Activated CD8-positive, alpha-beta memory T cell treated with anti-CD3 and anti-CD28 coated beads for 1 hour (primary cell): ENCODE results near the gene THAP6.
"Not testable (repeated sequence)": the region's sequence is repeated elsewhere in the genome, so short reads cannot be mapped to it uniquely, and the experiment has no call there.

Experiments used
- DNase-seq, 2 donors: peaks; one replicate each; pipeline ENCODE4 v3.0.0-alpha.2; 2020; ENCODE audit warnings: low read depth in 1 of 2; ENCODE audit errors: extremely low read depth in 1 of 2

The THAP6 gene

DNA sequence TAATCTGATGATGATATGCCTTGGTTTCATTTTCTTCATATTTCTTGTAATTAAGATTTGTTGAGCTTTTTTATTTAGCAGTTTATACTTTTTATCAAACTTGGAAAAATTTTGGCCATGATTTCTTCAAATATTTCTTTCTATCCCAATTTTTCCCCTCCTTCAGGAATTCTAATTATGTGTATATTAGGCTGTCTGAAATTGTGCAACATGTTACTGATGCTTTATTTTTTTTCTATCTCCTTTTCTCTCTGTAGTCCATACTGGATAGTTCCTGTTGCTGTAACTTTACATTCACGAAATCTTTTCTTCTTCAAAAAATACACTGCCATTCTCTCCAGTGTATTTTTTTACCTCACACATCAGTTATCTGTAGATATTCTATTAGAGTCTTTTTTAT is 10.8 kb downstream of the THAP6 start:
- DNase-seq = no peak

DNA sequence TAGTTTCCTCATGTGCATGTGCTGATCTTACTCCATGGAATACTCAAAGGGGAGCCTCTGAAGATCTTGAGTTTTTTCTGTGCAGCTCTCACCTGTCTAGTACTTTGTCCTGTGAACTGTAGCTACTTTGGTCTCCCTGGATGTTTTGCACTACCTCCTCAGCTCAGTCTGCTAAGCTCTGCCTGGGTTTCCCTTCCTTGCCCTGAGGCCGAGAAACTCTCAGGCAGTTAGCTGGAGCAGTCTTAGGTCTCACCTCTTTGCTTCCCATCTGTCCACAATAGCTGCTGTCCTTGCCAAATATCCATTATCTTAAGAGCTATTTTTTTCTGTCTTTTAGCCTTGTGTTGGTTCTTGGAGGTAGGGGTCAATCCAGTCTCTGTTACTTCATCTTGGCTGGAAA is 11.6 kb downstream of the THAP6 start:
- DNase-seq = no peak

DNA sequence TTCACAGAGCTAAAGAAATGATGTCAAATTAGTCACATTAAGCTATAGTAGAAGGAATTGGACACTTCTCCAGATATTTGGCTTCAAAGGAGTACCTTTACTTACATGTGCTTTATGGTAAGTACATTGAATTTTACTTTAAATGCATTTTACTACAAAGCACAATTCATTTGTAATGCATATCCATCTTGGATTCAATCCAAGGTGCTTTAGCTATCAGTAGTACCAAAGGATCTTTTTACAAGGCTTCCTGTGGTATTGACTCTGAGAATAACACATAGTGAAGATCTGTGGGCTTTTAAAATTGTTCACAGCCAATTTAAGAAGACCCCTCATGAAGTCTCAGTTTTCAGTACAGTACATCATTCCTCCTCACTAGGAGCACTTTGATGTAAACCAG is 13.2 kb downstream of the THAP6 start:
- DNase-seq = no peak

DNA sequence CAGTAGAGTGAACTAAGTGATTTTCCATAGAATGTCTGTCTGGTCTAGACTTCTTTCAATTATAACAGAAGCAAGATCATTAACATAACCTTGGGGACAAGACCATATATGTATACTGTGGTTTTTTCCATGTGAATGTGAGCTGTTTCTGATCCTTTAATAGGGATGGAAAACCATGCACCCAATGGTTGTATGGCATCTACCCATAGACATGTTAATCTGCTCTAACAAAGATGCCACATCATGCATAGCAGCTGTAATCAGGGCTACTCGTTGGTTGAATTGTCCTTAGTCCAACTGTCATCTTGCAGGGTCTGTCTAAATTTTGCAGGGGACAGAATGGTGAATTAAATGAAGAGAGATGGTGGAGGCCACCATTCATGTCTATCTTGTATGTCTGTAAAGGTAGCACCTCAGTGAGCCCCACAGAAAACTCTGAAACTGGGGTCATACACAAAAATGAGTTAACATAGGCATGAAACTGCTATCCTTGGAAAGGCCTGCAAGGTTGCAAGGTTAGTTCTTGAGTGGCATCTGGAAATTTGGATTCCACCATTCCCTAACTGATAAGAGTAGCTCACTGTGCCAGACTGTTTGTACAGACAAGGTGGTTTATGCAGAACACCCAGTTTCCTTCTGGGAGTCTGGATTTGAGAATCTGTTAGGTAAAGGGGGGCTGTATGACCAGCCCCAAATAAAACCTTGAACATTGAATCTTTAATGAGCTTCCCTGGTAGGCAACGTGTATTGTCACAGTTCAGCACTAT is 16.5 kb downstream of the THAP6 start:
- no peak for DNase-seq

DNA sequence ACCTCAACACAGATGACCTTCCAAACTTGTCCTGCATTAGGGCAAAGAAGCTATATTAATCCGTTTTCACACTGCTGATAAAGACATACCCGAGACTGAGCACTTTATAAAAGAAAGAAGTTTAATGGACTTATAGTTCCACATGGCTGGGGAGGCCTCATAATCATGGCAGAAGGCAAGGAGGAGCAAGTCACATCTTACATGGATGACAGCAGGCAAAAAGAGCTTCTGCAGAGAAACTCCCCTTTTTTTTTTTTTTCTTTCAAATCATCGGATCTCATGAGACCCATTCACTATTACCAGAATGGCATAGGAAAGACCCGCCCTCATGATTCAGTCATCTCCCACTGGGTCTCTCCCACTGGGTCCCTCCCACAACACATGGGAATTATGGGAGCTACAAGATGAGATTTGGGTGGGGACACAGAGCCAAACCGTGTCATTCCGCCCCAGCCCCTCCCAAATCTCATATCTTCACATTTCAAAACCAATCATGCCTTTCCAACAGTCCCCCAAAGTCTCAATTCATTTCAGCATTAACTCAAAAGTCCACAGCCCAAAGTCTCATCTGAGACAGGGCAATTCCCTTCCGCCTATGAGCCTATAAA is 17.4 kb downstream of the THAP6 start:
- not testable (repeated sequence) for DNase-seq

DNA sequence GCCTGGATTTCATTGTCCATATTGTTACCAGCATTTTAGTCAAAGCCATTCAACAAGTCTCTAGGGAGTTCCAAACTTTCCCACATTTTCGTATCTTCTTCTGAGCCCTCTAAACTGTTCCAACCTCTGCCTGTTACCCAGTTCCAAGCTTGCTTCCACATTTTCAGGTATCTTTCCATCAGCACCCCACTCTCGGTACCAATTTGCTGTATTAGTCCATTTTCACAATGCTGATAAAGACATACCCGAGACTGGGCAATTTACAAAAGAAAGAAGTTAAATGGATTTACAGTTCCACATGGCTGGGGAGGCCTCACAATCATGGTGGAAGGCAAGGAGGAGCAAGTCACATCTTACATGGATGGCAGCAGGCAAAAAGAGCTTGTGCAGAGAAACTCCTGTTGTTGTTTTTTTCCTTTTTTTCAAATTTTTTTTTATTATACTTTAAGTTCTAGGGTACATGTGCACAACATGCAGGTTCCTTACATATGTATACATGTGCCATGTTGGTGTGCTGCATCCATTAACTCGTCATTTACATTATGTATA is 19.1 kb downstream of the THAP6 start:
- DNase-seq = not testable (repeated sequence)

DNA sequence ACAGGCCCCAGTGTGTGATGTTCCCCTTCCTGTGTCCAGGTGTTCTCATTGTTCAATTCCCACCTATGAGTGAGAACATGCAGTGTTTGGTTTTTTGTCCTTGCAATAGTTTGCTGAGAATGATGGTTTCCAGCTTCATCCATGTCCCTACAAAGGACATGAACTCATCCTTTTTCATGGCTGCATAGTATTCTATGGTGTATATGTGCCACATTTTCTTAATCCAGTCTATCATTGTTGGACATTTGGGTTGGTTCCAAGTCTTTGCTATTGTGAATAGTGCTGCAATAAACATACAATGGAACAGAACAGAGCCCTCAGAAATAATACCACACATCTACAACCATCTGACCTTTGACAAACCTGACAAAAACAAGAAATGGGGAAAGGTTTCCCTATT is 19.7 kb downstream of the THAP6 start:
- DNase-seq = not testable (repeated sequence)

DNA sequence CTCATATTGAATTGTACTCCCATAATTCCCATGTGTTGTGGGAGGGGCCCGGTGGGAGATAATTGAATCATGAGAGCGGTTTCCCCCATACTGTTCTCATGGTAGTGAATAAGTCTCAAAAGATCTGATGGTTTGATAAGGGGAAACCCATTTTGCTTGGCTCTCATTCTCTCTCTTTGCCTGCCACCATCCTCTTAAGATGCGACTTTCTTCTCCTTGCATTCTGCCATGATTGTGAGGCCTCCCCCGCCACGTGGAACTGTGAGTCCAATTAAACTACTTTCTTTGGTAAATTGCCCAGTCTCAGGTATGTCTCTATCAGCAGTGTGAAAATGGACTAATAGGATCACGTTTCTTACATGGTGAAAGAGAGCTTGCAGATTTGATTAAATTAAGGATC is 23.0 kb downstream of the THAP6 start:
- DNase-seq = not testable (repeated sequence)

DNA sequence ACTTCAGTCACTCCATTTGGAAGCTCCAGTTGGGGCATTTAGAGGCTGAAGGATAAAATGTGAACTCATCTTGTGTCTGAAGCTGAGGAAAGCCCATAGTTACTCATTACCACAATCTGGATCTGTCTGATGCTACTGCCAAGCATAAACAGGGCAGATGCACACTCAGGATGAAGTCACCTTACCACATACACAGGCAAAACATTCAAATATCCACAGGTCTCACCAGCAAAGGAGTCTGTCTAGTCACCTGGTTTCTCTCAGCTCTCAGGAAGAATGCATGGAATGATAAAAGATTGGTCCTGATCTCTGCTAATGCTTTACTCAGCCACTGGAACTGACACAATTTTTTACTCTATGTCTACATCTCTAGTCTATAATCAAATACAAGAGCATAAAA is 28.6 kb downstream of the THAP6 start:
- no peak for DNase-seq

DNA sequence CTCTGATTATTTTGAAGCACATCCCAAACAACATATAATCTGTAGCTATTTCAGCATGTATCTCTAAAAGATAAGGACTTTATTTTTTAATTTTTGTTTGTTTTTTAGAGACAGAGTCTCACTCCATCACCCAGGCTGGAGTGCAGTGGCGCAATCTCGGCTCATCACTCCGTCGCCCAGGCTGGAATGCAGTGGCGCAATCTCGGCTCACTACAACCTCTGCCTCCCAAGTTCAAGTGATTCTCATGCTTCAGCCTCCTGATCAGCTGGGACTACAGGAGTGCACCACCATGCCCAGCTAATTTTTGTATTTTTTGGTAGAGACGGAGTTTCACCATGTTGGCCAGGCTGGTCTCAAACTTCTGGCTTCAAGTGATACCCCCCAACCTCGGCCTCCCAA is 29.9 kb downstream of the THAP6 start:
- DNase-seq = not testable (repeated sequence)

DNA sequence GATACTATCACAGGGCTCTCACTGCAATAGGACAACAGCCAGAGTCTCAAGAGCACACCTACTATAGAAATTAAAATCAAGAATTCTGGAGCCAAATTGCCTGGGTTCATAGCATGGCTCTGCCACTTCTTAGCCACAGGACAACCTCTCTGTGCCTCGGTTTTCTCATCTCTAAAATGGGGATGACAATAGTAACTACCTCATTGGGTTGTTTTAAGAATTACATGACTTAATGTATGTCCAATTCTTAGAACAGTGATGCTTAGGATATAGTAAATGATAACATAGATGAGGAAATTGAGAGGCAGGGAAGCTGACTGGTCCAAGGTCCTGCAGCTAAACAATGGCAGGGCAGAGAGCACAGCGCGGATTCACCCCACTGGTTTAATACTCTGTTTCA is 30.6 kb downstream of the THAP6 start:
- DNase-seq = no peak

DNA sequence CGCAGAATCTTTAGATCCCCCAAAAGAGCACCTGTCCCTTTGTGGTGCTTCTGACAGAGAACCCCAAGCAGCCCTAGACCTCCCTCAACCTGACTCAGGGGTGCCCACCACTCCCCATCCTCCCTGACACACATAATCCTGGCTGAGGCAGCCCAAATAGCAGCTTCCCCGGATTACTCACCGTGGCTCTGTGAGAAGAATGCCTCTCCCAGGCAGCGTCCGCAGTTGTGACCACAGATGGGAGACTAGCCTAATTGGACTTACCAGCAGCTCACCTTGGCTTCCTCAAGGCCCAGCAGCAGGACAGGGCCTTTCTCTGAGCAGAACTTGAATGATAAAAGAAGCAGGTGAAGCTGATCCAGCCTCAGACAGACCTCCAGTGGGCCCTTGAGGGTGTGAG is 31.3 kb downstream of the THAP6 start:
- no peak for DNase-seq

DNA sequence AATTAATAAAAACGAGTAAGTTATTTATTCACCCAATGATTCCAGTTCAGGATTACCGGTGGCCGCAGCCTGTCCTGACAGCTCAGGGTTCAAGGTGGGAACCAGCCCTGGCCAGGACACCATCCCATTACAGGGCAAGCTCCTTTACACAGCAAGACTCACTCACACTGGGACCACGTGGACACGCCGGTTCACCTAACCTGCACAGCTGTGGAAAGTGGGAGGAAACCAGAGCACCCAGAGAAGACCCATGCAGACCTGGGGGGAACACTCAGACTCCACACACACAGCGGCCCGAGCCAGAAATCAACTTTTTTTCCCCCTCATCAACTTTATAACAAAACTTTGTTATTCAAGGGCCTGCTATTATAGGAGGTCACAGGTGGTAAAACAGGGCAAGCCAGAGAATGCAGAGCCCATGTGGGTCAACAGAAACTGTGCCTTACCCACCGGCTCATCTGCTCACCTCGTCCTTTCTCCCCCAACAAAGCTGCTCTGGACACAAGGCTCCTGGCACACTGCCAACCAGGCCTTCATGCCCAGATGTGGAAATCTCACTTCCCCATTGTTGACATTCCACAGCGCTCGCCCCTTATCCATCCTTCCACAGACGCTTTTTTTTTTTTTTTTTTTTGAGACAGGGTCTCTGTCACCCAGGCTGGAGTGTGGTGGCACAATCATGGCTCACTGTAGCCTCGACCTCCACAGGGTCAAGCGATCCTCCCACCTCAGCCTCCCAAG is 33.5 kb downstream of the THAP6 start:
- no peak for DNase-seq

DNA sequence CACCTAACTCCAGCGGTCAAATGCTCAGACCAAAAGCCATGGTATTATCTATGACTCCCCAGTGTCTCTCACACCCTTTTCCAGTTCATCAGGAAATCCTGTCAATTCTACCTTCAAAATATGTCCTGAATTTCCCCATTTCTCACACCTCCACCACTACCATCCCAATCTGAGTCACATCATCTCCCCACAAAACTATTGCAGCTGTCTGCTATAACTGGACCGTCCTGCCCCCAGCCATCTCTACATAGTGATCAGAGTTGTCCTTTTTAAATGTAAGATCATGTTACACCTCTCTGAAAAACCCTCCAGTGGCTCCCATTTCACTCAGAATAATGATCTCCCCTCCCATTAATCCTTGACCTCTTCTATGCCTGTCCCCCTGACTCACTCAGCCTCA is 34.7 kb downstream of the THAP6 start:
- DNase-seq = no peak

DNA sequence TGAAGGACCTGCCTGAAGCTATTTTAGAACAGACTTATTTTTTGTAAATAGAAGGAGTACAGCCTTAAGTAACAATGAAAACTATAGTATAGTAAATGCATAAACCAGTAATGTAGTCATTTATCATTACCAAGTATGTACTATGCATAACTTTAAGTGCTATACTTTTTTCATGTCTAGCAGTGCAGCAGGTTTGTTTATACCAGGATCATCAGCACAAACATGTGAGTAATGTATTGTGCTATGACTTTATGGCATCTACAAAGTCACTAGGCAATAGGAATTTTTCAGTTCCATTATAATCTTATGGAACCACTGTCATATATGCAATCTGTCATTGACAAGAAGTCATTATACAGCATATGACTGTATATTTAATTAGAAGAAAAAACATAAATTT is 38.2 kb downstream of the THAP6 start:
- no peak for DNase-seq

DNA sequence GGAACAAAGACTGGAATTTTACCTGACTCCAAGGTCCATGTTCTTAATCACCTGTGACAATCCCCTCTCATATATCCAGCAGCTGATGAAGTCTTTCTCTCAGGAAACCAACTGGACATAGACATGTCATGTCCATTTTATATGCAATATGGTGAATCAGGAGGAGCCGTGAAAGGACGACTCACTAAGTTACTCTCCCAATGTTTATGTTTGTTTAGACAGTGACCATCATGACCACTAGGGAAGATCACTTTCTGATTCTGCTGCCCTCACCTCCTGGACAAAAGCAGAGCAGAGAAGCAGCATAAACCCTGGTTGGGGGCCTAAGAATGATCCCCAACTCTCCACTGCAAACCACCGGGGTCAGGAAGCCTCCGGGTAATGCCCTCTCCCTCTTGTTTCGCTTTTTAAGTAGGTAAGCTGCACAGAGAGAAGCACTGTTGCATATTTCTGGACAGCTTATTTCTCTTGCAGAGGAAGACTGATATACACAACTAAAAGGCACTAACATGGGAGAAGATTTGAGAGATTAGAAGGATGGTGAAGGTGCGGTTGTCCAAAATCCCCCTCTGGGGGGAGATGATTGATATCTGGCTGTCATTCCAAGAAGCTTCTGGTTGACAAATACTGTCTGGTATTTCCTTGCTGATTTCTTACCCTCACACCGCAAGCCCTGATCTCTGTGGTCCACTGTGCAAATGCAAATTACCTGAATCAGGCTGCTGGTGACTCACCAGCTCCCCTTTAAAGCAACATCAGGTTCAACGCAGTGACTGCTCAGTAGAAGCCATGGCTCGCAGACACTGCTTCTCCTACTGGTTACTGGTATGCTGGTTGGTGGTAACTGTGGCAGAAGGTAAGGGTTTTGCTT is 41.3 kb downstream of the THAP6 start, which contains the start of gene ODAPH:
ODAPH (plus strand) TSS at position 773 of the 871 bp plus-strand sequence; CDS start at position 790, 17 bp downstream.
- DNase-seq = no peak

DNA sequence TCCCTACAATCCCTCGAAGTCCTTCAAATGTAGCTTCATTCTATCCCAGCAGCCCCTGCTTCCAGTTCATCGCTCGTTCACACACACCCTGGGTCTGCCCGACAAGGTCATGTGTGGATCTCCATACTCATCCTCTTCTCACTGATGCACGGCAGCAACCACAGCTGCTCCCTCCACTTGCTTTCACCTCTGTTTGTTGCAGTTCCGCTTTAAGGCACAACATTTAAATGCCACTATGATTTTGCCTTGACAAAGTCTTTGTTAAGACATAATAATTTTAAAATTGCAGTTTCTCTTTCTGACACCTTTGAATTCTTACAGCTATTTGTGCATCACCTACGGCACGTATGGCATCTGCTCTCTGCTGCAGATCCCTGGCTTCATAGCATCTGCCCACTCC is 43.4 kb downstream of the THAP6 start:
- DNase-seq = no peak

DNA sequence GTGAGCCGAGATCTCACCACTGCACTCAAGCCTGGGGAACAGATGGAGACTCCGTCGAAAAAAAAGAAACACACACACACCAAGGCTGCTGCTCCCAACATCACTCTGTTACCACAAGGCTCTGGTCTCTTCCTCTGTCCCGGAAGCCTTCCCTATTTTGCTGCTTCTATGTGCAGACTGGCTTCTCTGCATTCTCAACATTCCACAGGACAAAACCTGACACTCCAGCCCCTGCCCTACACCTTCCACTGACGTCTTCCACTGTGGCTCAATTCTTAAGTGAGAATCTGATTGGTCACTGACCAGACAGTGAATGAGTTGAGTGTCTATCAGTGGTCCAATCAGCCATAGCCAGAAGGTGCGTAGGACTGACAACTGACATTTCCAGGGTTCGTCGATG is 47.5 kb downstream of the THAP6 start:
- DNase-seq = no peak

DNA sequence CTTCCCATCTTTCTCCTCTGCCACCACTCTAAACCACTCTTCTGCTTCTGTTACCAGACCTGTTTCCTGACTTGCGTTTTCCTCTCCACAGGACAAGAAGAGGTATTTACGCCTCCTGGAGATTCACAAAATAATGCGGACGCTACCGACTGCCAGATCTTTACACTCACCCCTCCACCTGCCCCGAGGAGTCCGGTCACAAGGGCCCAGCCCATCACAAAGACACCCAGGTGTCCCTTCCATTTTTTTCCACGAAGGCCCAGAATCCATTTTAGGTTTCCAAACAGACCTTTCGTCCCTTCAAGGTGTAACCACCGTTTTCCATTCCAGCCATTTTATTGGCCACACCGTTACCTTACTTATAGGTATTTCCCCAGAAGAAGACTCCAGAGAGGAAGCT is 49.8 kb downstream of the THAP6 start:
- DNase-seq = no peak

DNA sequence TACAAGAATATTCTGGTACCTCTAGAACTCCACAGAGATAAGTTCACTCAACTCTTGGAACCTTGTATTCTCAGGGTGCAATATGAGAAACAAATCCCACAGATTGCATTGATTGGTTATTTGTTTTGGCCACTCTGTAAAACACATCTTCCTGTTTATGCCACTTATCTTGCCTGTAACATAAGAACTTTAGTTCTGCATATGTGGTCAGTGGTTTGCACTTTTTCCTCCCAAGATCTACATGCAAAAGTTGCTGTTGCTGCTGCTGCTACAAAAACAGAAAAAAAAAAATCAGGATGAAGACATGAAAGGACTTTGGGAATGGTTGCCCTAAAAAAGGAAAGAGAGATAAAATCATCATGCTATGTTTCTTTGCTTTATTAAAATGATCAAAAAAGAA is 51.2 kb downstream of the THAP6 start:
- no peak for DNase-seq

DNA sequence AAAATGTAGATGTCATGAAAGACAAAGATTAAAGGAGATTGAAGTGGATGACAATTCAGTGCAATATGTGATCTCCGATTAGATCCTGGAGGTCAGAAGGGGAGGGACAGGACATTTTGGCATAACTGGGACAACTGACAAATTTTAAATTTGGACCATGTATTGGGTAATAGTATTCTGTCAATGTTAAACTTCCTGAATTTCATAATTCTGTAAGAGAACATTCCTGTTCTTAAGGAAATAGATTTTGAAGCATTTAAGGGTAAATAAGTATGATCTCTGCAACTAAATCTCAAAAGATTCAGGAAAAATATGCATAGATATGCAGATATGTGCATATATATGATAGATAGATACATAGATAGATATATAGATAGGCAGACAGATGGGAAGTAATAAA is 52.6 kb downstream of the THAP6 start:
- DNase-seq = no peak
